HepG2 (cell line): Measurements from ENCODE around the gene TUBAL3. TPM values are rescaled to one million over a fixed set of nuclear protein-coding genes. Genes with fewer than 3 reads are reported as not detected.
A peak's percentile ranks its signal among the peaks of the same experiment; 100 is the strongest.

Experiments used
- FLYWCH1 ChIP-seq: sonication (generic); formaldehyde crosslinking; IDR thresholded peaks from 2 replicates; pipeline ENCODE4 v1.8.1; 2023; ENCODE audit warnings: mild to moderate bottlenecking, missing genetic modification reagents
- GLI4 ChIP-seq: sonication (generic); formaldehyde crosslinking; IDR thresholded peaks from 2 replicates; pipeline ENCODE4 v1.5.1; 2020; ENCODE audit warnings: missing genetic modification reagents, mild to moderate bottlenecking, moderate library complexity, borderline replicate concordance
- HHEX ChIP-seq: IDR thresholded peaks from 2 replicates; pipeline ENCODE4 v1.6.1; 2016; ENCODE audit warnings: control low read depth
- IKZF1 ChIP-seq: fragments of 450-650 bp; IDR thresholded peaks from 2 replicates; pipeline ENCODE4 v1.7.1; 2016
- MED13 ChIP-seq: sonication (generic); formaldehyde crosslinking; IDR thresholded peaks from 2 replicates; pipeline ENCODE4 v1.5.0; 2020; ENCODE audit warnings: missing genetic modification reagents
- POLR2AphosphoS5 ChIP-seq: IDR thresholded peaks from 2 replicates; pipeline ENCODE4 v1.6.1; 2012; ENCODE audit warnings: low read depth, low read length
- SAFB2 ChIP-seq: sonication (generic); formaldehyde crosslinking; IDR thresholded peaks from 2 replicates; pipeline ENCODE4 v1.5.1; 2020; ENCODE audit warnings: missing genetic modification reagents, low read depth, mild to moderate bottlenecking, borderline replicate concordance
- SIX4 ChIP-seq: sonication (generic); formaldehyde crosslinking; IDR thresholded peaks from 2 replicates; pipeline ENCODE4 v1.4.0; 2020; ENCODE audit warnings: missing genetic modification reagents
- SRY ChIP-seq: sonication (generic); formaldehyde crosslinking; IDR thresholded peaks from 2 replicates; pipeline ENCODE4 v1.8.0; 2022; ENCODE audit warnings: mild to moderate bottlenecking, missing genetic modification reagents
- ZNF10 ChIP-seq: sonication (generic); formaldehyde crosslinking; IDR thresholded peaks from 2 replicates; pipeline ENCODE4 v1.4.0; 2020; ENCODE audit warnings: mild to moderate bottlenecking, low read depth, missing genetic modification reagents, borderline replicate concordance
- ZNF329 ChIP-seq: sonication (generic); formaldehyde crosslinking; IDR thresholded peaks from 2 replicates; pipeline ENCODE4 v1.9.0; 2021; ENCODE audit warnings: low read depth, mild to moderate bottlenecking, missing genetic modification reagents
- ZNF383 ChIP-seq: sonication (generic); formaldehyde crosslinking; IDR thresholded peaks from 2 replicates; pipeline ENCODE4 v1.4.0; 2020; ENCODE audit warnings: missing genetic modification reagents, mild to moderate bottlenecking, borderline replicate concordance
- ZNF7 ChIP-seq: IDR thresholded peaks from 2 replicates; pipeline ENCODE4 v1.6.1; 2016; ENCODE audit warnings: missing biosample characterization, missing genetic modification reagents
- ZNF83 ChIP-seq: sonication (generic); formaldehyde crosslinking; IDR thresholded peaks from 2 replicates; pipeline ENCODE4 v1.4.0; 2020; ENCODE audit warnings: missing genetic modification reagents, mild to moderate bottlenecking, borderline replicate concordance
- ZSCAN29 ChIP-seq: sonication (generic); formaldehyde crosslinking; conservative IDR thresholded peaks from 2 replicates; pipeline ENCODE4 v1.4.0; 2020; ENCODE audit warnings: mild to moderate bottlenecking, missing genetic modification reagents
- polyA plus RNA-seq, 8 experiments: library from polyadenylated mRNA; depleted of rRNA in 3 of 8; stranded (reverse) in 7 of 8; unstranded in 1 of 8; fragments of >200 nt; fragmentation: Illumina TruSeq in 4 of 8; extraction: Trizol in 4 of 8; gene quantifications; 2 replicates each; pipeline versions ENCODE4 v1.2.1 to v1.2.3, GENCODE V29; 2011 to 2016; ENCODE audit warnings: low read depth in 4 of 8, missing spikeins in 1 of 8, mixed read lengths in 1 of 8; ENCODE audit not compliant: insufficient read depth in 1 of 8
- total RNA-seq, 5 experiments: library from RNA; depleted of rRNA; stranded (reverse); fragments of >200 nt; fragmentation: Illumina TruSeq; extraction: Trizol; gene quantifications; 2 replicates each; pipeline ENCODE4 v1.2.3, GENCODE V29; 2016; ENCODE audit warnings: low read depth in 1 of 5
- TF ChIP-seq, protein P1 (sequence below): IDR thresholded peaks from 2 replicates; pipeline ENCODE4 v1.6.1; 2016; ENCODE audit warnings: low read depth, missing genetic modification reagents, missing compliant biosample characterization
- TF ChIP-seq, protein P2 (sequence below): sonication (generic); formaldehyde crosslinking; IDR thresholded peaks from 2 replicates; pipeline ENCODE4 v1.4.0; 2020; ENCODE audit warnings: mild to moderate bottlenecking, missing genetic modification reagents
- TF ChIP-seq, protein P3 (sequence below): sonication (generic); formaldehyde crosslinking; IDR thresholded peaks from 2 replicates; pipeline ENCODE4 v1.4.0; 2020; ENCODE audit warnings: missing genetic modification reagents
- TF ChIP-seq, protein P4 (sequence below): sonication (generic); formaldehyde crosslinking; IDR thresholded peaks from 2 replicates; pipeline ENCODE4 v1.4.0; 2020; ENCODE audit warnings: mild to moderate bottlenecking, missing genetic modification reagents
- TF ChIP-seq, protein P5 (sequence below): sonication (generic); formaldehyde crosslinking; IDR thresholded peaks from 2 replicates; pipeline ENCODE4 v1.5.1; 2020; ENCODE audit warnings: mild to moderate bottlenecking, missing genetic modification reagents, borderline replicate concordance

Gene TUBAL3
- total and polyA plus RNA-seq, 2 of the 13 experiments (the other 11 are each of a cell fraction or from before 2014, with no cell fraction given): 0.07 to 0.26 TPM

DNA sequence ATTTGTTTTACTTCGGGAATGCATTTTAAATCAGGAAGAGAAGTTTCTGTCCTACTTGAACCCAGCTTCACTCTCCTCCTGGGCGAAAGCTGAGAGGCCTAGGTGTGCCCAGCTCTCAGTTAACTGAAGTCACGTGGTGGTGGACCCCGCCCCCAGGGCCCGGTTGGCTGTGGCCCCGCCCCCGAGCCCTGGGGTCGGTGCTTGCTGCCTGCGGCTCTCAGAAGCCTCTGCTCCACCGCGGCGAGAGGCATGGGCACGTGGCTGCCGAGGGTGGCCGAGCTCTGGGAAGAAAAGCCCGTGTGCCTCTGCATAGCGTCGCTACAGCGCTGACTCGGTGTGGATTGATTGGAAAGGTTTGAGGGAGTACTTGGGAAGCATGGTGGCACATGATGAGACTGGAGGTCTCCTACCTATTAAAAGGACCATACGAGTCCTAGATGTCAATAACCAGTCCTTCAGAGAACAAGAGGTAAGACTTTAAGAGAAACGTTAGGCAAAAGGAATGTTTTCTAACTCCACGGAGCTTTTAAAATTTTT lies 41.8 kb upstream of the TUBAL3 start (continued):
- TF ChIP-seq, protein P1, sequence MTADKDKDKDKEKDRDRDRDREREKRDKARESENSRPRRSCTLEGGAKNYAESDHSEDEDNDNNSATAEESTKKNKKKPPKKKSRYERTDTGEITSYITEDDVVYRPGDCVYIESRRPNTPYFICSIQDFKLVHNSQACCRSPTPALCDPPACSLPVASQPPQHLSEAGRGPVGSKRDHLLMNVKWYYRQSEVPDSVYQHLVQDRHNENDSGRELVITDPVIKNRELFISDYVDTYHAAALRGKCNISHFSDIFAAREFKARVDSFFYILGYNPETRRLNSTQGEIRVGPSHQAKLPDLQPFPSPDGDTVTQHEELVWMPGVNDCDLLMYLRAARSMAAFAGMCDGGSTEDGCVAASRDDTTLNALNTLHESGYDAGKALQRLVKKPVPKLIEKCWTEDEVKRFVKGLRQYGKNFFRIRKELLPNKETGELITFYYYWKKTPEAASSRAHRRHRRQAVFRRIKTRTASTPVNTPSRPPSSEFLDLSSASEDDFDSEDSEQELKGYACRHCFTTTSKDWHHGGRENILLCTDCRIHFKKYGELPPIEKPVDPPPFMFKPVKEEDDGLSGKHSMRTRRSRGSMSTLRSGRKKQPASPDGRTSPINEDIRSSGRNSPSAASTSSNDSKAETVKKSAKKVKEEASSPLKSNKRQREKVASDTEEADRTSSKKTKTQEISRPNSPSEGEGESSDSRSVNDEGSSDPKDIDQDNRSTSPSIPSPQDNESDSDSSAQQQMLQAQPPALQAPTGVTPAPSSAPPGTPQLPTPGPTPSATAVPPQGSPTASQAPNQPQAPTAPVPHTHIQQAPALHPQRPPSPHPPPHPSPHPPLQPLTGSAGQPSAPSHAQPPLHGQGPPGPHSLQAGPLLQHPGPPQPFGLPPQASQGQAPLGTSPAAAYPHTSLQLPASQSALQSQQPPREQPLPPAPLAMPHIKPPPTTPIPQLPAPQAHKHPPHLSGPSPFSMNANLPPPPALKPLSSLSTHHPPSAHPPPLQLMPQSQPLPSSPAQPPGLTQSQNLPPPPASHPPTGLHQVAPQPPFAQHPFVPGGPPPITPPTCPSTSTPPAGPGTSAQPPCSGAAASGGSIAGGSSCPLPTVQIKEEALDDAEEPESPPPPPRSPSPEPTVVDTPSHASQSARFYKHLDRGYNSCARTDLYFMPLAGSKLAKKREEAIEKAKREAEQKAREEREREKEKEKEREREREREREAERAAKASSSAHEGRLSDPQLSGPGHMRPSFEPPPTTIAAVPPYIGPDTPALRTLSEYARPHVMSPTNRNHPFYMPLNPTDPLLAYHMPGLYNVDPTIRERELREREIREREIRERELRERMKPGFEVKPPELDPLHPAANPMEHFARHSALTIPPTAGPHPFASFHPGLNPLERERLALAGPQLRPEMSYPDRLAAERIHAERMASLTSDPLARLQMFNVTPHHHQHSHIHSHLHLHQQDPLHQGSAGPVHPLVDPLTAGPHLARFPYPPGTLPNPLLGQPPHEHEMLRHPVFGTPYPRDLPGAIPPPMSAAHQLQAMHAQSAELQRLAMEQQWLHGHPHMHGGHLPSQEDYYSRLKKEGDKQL (CRISPR knock-in tag): no peak
- TF ChIP-seq SIX4 (CRISPR knock-in tag): peak; percentile 72; the same call in 1 of the 2 replicates
- TF ChIP-seq POLR2AphosphoS5: peak; percentile 99
- TF ChIP-seq ZNF10 (CRISPR knock-in tag): no peak
- TF ChIP-seq MED13 (CRISPR knock-in tag): peak; percentile 78; the same call in 1 of the 2 replicates
- TF ChIP-seq, protein P2, sequence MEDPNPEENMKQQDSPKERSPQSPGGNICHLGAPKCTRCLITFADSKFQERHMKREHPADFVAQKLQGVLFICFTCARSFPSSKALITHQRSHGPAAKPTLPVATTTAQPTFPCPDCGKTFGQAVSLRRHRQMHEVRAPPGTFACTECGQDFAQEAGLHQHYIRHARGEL (CRISPR knock-in tag): no peak
- TF ChIP-seq, protein P3, sequence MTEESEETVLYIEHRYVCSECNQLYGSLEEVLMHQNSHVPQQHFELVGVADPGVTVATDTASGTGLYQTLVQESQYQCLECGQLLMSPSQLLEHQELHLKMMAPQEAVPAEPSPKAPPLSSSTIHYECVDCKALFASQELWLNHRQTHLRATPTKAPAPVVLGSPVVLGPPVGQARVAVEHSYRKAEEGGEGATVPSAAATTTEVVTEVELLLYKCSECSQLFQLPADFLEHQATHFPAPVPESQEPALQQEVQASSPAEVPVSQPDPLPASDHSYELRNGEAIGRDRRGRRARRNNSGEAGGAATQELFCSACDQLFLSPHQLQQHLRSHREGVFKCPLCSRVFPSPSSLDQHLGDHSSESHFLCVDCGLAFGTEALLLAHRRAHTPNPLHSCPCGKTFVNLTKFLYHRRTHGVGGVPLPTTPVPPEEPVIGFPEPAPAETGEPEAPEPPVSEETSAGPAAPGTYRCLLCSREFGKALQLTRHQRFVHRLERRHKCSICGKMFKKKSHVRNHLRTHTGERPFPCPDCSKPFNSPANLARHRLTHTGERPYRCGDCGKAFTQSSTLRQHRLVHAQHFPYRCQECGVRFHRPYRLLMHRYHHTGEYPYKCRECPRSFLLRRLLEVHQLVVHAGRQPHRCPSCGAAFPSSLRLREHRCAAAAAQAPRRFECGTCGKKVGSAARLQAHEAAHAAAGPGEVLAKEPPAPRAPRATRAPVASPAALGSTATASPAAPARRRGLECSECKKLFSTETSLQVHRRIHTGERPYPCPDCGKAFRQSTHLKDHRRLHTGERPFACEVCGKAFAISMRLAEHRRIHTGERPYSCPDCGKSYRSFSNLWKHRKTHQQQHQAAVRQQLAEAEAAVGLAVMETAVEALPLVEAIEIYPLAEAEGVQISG (CRISPR knock-in tag): peak; percentile 85
- 0 out of 2 replicates have a peak, but pooled peaks have one; percentile 60 for TF ChIP-seq ZSCAN29 (CRISPR knock-in tag)
- peak; percentile 55; the same call in 1 of the 2 replicates for TF ChIP-seq ZNF329 (CRISPR knock-in tag)
- TF ChIP-seq, protein P4, sequence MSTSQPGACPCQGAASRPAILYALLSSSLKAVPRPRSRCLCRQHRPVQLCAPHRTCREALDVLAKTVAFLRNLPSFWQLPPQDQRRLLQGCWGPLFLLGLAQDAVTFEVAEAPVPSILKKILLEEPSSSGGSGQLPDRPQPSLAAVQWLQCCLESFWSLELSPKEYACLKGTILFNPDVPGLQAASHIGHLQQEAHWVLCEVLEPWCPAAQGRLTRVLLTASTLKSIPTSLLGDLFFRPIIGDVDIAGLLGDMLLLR (CRISPR knock-in tag): peak; percentile 90; the same call in 1 of the 2 replicates
- TF ChIP-seq ZNF383 (CRISPR knock-in tag): no peak
- TF ChIP-seq IKZF1: no peak
- no peak; the same call in 1 of the 2 replicates for TF ChIP-seq GLI4 (CRISPR knock-in tag)
- TF ChIP-seq ZNF83 (CRISPR knock-in tag): peak; percentile 89; the same call in 1 of the 2 replicates
- TF ChIP-seq, protein P5, sequence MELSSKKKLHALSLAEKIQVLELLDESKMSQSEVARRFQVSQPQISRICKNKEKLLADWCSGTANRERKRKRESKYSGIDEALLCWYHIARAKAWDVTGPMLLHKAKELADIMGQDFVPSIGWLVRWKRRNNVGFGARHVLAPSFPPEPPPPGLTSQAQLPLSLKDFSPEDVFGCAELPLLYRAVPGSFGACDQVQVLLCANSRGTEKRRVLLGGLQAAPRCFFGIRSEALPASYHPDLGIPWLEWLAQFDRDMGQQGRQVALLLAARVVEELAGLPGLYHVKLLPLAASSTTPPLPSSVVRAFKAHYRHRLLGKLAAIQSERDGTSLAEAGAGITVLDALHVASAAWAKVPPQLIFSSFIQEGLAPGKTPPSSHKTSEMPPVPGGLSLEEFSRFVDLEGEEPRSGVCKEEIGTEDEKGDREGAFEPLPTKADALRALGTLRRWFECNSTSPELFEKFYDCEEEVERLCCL: no peak
- TF ChIP-seq SAFB2 (CRISPR knock-in tag): no peak
- no peak for TF ChIP-seq HHEX (CRISPR knock-in tag)
- no peak for TF ChIP-seq FLYWCH1
- TF ChIP-seq ZNF7 (CRISPR knock-in tag): peak; percentile 56; the same call in 1 of the 2 replicates
- peak; percentile 88; the same call in 1 of the 2 replicates for TF ChIP-seq SRY
